ENCODE data around the gene HSF2BP.

The HSF2BP gene

DNA sequence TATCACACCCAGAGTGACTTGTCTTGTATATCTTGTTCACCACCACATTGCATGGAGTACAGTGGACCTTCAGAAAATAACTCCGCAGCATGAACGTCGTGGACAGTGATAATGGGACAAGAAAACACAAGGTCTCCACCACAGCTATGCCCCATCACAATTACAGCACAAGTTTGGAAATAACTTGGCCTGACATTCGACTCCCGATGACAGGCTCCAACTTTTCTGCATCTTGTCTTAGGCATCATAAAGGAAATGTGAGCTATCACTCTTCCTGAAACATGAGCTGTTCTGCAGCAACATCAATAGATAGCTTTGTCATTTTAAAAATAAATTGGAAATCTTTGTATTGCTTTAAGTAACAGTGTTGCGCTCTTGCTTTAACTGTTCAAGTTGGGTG is 3.0 kb upstream of the HSF2BP start:
- Histone ChIP-seq H3K27me3 (replicated peaks; ENCODE audit: control insufficient read depth, insufficient read depth, low read length) (no peaks in the 10 kb centered on the region), H3K4me3 (replicated peaks; ENCODE audit: low read depth, low read length) (no peak overlapping the region), H3K36me3 (ENCODE audit: control insufficient read depth, insufficient read depth, low read length) (peaks cover 9% of the 10 kb centered on the region)
- no peak for DNase-seq (ENCODE audit: extremely low read depth, insufficient read length)
- TF ChIP-seq, protein P1, sequence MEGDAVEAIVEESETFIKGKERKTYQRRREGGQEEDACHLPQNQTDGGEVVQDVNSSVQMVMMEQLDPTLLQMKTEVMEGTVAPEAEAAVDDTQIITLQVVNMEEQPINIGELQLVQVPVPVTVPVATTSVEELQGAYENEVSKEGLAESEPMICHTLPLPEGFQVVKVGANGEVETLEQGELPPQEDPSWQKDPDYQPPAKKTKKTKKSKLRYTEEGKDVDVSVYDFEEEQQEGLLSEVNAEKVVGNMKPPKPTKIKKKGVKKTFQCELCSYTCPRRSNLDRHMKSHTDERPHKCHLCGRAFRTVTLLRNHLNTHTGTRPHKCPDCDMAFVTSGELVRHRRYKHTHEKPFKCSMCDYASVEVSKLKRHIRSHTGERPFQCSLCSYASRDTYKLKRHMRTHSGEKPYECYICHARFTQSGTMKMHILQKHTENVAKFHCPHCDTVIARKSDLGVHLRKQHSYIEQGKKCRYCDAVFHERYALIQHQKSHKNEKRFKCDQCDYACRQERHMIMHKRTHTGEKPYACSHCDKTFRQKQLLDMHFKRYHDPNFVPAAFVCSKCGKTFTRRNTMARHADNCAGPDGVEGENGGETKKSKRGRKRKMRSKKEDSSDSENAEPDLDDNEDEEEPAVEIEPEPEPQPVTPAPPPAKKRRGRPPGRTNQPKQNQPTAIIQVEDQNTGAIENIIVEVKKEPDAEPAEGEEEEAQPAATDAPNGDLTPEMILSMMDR (IDR thresholded peaks at IDR 0.05; ENCODE audit: insufficient read depth, low read length, poor library complexity, severe bottlenecking), result no peak

DNA sequence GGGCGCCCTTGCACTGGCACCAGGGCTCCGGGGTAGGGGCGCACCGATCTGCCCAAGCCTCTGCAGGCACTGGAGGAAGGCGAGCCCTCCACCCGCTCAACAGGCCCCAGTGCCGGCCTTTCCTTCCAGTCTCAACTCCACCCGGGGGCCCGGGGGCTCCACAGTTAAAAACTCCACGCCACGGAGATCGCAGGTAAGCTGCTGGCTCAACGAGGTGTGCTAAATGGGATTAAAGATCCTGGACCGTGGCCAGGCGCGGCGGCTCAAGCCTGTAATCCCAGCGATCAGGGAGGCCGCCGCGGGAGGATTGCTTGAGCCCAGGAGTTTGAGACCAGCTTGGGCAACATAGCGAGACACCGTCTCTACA is 536 bp downstream of the HSF2BP start:
- Histone ChIP-seq H3K36me3 (ENCODE audit: control insufficient read depth, insufficient read depth, low read length) (peaks cover 3% of the 10 kb centered on the region), H3K4me3 (replicated peaks; ENCODE audit: low read depth, low read length) (no peak overlapping the region; the same call in 1 of the 2 replicates), H3K27me3 (replicated peaks; ENCODE audit: control insufficient read depth, insufficient read depth, low read length) (no peaks in the 10 kb centered on the region)
- TF ChIP-seq, protein P1 (IDR thresholded peaks at IDR 0.05; ENCODE audit: insufficient read depth, low read length, poor library complexity, severe bottlenecking), result no peak
- no peak for DNase-seq (ENCODE audit: extremely low read depth, insufficient read length)

DNA sequence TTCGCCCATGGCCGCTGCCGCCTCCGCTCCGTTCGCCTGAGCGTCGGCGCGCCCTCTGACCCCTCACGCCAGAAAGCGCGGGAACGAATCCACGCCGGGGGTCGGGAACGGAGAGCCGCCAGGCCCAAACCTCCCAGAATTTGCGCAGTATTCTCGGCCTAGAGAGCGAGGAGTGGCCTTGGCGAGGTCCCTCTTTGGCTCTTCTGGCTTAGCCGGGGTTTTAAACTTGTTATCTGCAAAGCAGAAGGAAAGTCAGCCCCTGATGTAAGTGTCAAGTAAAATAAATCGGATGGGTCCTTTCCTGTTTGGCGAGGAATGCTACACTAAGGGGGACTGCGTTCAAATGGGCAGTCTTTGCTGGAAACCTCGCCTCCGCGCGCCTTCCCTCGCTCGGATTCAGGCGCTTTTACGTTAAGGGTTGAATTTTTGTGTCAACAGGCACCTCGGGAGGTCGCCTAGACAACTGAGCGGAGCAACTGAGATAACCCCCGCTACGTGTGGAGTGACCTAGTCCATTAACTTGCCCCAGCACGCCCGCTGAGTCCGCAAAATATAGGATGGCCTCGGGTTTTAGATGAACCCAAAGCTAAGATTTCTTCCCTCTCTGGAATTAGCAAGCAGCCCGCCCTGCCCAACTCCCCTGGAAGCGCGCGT is 1.1 kb downstream of the HSF2BP start:
- Histone ChIP-seq H3K36me3 (ENCODE audit: control insufficient read depth, insufficient read depth, low read length) (peaks cover 3% of the 10 kb centered on the region), H3K4me3 (replicated peaks; ENCODE audit: low read depth, low read length) (no peak overlapping the region), H3K27me3 (replicated peaks; ENCODE audit: control insufficient read depth, insufficient read depth, low read length) (no peaks in the 10 kb centered on the region)
- TF ChIP-seq, protein P1 (IDR thresholded peaks at IDR 0.05; ENCODE audit: insufficient read depth, low read length, poor library complexity, severe bottlenecking), result no peak
- no peak for DNase-seq (ENCODE audit: extremely low read depth, insufficient read length)

DNA sequence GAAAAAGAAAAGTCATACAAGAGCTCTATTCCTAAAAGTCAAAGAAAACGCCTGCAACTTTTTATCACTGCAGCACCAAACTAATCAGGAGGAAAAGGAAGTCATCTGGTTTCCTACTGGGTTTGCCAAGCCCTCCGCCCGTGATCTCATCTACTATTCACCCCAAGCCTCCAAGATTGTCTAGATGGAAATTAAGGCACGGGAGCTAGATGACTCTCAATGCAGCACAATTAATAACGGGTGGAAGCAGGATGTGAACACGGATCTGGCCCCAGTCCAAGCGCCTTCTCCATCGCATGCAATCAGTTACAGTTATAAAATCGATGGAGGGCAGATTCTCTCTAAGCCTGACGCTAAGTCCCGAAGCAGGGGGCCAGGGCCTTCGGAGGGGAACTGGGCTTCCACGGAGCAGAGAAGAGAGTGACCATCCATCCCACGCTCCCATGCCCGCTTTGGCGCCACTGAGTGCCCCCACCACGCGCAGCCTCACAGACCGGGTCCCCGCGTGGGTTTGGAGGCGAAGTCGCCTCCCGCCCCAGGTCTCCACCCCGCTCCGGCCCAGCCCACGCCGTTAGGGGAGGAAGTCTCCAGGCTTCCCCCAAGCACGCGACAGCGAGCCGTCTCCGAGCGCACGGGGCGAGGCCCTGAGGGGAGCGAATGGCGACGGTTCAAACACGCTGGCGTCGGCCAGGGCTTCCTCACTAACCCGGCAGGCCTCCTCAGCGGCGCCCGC is 1.8 kb downstream of the HSF2BP start:
- no peak for DNase-seq (ENCODE audit: extremely low read depth, insufficient read length)
- H3K4me3 ChIP-seq (replicated peaks; ENCODE audit: low read depth, low read length), result no peak overlapping the region
- no peaks in the 10 kb centered on the region for H3K27me3 ChIP-seq (replicated peaks; ENCODE audit: control insufficient read depth, insufficient read depth, low read length)
- TF ChIP-seq, protein P1 (IDR thresholded peaks at IDR 0.05; ENCODE audit: insufficient read depth, low read length, poor library complexity, severe bottlenecking), result no peak
- peaks cover 2% of the 10 kb centered on the region for H3K36me3 ChIP-seq (ENCODE audit: control insufficient read depth, insufficient read depth, low read length)

DNA sequence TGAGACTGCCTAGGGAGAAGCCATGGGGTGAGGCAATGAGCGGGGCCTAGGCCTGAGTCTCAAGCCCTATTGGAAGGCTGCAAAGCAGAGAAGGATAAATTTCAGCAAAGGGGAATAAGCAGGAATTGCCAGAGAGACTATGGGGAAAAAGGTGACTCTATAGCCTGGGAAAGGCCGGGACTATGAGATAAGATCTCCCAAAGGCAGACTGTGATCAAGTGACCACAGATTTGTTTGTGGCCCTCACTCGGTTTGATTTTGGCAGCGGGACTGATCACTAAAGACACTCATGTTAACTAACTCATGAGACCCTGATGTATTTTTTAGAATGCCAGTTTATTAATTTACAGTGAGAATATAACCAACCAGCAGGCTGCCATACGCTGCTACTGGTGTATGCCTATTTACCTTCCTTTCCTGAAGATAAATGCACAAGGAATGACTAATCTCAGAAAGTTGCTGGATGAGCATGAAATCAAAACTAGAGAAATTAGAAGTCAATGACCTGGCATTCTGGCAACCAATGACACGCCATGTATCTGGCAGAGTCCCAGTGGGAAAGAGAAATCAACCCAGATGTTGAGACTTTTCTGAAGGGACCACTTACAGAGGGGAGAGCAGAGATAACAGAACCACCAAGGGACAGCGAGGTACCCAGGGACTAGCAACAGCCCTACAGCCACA is 4.3 kb downstream of the HSF2BP start:
- Histone ChIP-seq H3K4me3 (replicated peaks; ENCODE audit: low read depth, low read length) (no peak overlapping the region), H3K27me3 (replicated peaks; ENCODE audit: control insufficient read depth, insufficient read depth, low read length) (no peaks in the 10 kb centered on the region), H3K36me3 (ENCODE audit: control insufficient read depth, insufficient read depth, low read length) (no peaks in the 10 kb centered on the region)
- TF ChIP-seq, protein P1 (IDR thresholded peaks at IDR 0.05; ENCODE audit: insufficient read depth, low read length, poor library complexity, severe bottlenecking), result no peak
- no peak for DNase-seq (ENCODE audit: extremely low read depth, insufficient read length)

Data from GM06990 (cell line).